GM12878 (cell line): ENCODE measurements around the gene ZNF624. TPM values are rescaled to one million over a fixed set of nuclear protein-coding genes. Genes with fewer than 3 reads are reported as not detected.

Experiments
- ATF7 ChIP-seq: fragments of 450-650 bp; IDR thresholded peaks from 2 replicates; pipeline ENCODE4 v1.6.1; 2016; ENCODE audit warnings: low read depth, mild to moderate bottlenecking
- BACH1 ChIP-seq: fragments of 450-650 bp; IDR thresholded peaks from 2 replicates; pipeline ENCODE4 v1.6.1; 2017; ENCODE audit warnings: mild to moderate bottlenecking, borderline replicate concordance
- ETV6 ChIP-seq, 2 experiments: fragments of 450-650 bp in 1 of 2; IDR thresholded peaks in 1 of 2; conservative IDR thresholded peaks in 1 of 2; 2 replicates each; pipeline ENCODE4 v1.6.1; 2014; ENCODE audit warnings: antibody characterized with exemption in 1 of 2, borderline replicate concordance in 1 of 2, low read depth in 1 of 2, mild to moderate bottlenecking in 1 of 2, moderate library complexity in 1 of 2
- LARP7 ChIP-seq: fragments of 450-650 bp; IDR thresholded peaks from 2 replicates; pipeline ENCODE4 v1.6.1; 2017; ENCODE audit warnings: mild to moderate bottlenecking
- MEF2B ChIP-seq: fragments of 450-650 bp; IDR thresholded peaks from 2 replicates; pipeline ENCODE4 v1.6.1; 2018; ENCODE audit warnings: mild to moderate bottlenecking, moderate library complexity; ENCODE audit not compliant: partially characterized antibody, poor library complexity, severe bottlenecking
- MXI1 ChIP-seq: fragments of 150-350 bp; IDR thresholded peaks from 2 replicates; pipeline ENCODE4 v1.6.1; 2011; ENCODE audit warnings: low read depth, mild to moderate bottlenecking, inconsistent platforms, low read length, improper control_type of control experiment
- NFYA ChIP-seq: IDR thresholded peaks from 2 replicates; pipeline ENCODE4 v1.6.1; 2011; ENCODE audit warnings: low read depth, mild to moderate bottlenecking, low read length, improper control_type of control experiment, borderline replicate concordance
- NFYB ChIP-seq: IDR thresholded peaks from 2 replicates; pipeline ENCODE4 v1.6.1; 2011; ENCODE audit warnings: low read depth, mild to moderate bottlenecking, low read length, improper control_type of control experiment, moderate library complexity; ENCODE audit not compliant: insufficient read depth
- SMAD5 ChIP-seq: IDR thresholded peaks from 2 replicates; pipeline ENCODE4 v1.6.1; 2016; ENCODE audit warnings: antibody characterized with exemption, low read depth
- SMARCA5 ChIP-seq: fragments of 450-650 bp; IDR thresholded peaks from 2 replicates; pipeline ENCODE4 v1.6.1; 2017; ENCODE audit warnings: mild to moderate bottlenecking
- SP1 ChIP-seq: IDR thresholded peaks from one replicate; pipeline ENCODE4 v1.6.1; 2011; ENCODE audit warnings: low read depth, low read length
- STAT1 ChIP-seq: fragments of 450-650 bp; conservative IDR thresholded peaks from 2 replicates; pipeline ENCODE4 v1.6.1; 2014; ENCODE audit warnings: antibody characterized with exemption, mild to moderate bottlenecking
- SUZ12 ChIP-seq: fragments of 200-600 bp; sonication (generic); IDR thresholded peaks from one replicate; pipeline ENCODE4 v1.6.1; 2018; ENCODE audit warnings: antibody characterized with exemption, mild to moderate bottlenecking; ENCODE audit not compliant: unreplicated experiment
- ZBED1 ChIP-seq: IDR thresholded peaks from 2 replicates; pipeline ENCODE4 v1.6.1; 2016; ENCODE audit warnings: borderline replicate concordance
- ZNF274 ChIP-seq: IDR thresholded peaks from one replicate; pipeline ENCODE4 v1.8.0; 2011; ENCODE audit not compliant: insufficient read length, insufficient read depth
- ZSCAN29 ChIP-seq: fragments of 450-650 bp; IDR thresholded peaks from 2 replicates; pipeline ENCODE4 v1.6.1; 2017; ENCODE audit warnings: mild to moderate bottlenecking, moderate library complexity
- polyA plus RNA-seq, 11 experiments: library from polyadenylated mRNA; depleted of rRNA in 4 of 11; unstranded in 6 of 11; stranded (reverse) in 5 of 11; fragments of >200 nt; fragmentation: Nextera tagmentation in 4 of 11; fragmentation: Illumina TruSeq in 1 of 11; extraction: Ambion mirVana in 4 of 11; extraction: Trizol in 1 of 11; gene quantifications; 1 replicate in 1 of 11; 2 replicates in 10 of 11; pipeline versions ENCODE4 v1.2.1 to v1.2.3, GENCODE V29; 2011 to 2016; ENCODE audit warnings: inconsistent platforms in 2 of 11, missing spikeins in 2 of 11, low read depth in 1 of 11
- total RNA-seq, 4 experiments: library from RNA; depleted of rRNA in 3 of 4; stranded (reverse); fragments of >200 nt in 3 of 4; fragmentation: Illumina TruSeq in 1 of 4; extraction: Trizol in 1 of 4; gene quantifications; 2 replicates each; pipeline versions ENCODE4 v1.2.1 to v1.2.3, GENCODE V29; 2013 to 2021
- TF ChIP-seq, protein P1 (sequence below): fragments of 450-650 bp; IDR thresholded peaks from 2 replicates; pipeline ENCODE4 v1.6.1; 2017; ENCODE audit warnings: mild to moderate bottlenecking, low read depth, inconsistent platforms; ENCODE audit not compliant: poor library complexity, severe bottlenecking
- TF ChIP-seq, protein P2 (sequence below): IDR thresholded peaks from 2 replicates; pipeline ENCODE4 v1.6.1; 2011; ENCODE audit warnings: low read depth, mild to moderate bottlenecking, low read length, moderate library complexity, borderline replicate concordance; ENCODE audit errors: extremely low read depth
- TF ChIP-seq, protein P3 (sequence below): fragments of 450-650 bp; IDR thresholded peaks from 2 replicates; pipeline ENCODE4 v1.6.1; 2017; ENCODE audit warnings: antibody characterized with exemption, mild to moderate bottlenecking, moderate library complexity
- TF ChIP-seq, protein P4 (sequence below): fragments of 450-650 bp; IDR thresholded peaks from 2 replicates; pipeline ENCODE4 v1.6.1; 2017; ENCODE audit warnings: mild to moderate bottlenecking, moderate library complexity

ZNF624 gene
- total and polyA plus RNA-seq, 10 of the 15 experiments (the other 5 are each of a cell fraction or from before 2014, with no cell fraction given) = 0.50 to 3.5 (median 2.1) TPM

DNA sequence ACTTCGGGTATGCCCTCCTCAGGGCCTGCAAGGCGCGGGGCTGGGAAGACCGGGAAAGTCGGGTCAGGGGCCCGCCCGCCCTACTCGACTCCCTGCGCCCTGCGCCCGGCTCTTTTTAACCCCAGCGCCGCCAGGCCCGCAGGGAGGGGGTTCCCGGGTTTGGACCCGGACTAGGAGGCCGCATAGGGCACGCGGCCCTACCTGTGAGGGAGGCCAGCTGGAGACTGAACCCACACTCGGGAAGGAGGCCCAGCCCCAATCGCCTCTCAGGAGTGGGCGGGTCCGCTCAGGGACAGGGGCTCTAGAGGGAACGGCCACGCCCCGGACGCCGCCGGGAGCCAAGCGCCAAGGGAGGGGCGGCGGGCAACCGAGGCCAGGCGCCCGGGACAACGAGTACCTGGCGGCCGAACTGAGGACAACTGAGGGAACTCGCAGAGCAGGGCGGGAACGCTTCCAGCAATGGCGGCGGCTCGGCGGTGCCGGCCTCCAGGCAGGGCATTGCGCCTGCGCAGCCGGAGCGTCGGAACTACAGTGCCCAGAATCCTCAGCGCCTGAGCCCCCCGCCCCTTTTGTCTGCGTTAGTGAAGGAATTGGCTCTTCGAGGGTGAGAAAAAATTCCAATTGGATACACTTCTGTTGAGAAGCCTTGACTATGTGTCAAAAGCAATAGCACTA, at the start of gene ZNF624 (continued):
- TF ChIP-seq, protein P1, sequence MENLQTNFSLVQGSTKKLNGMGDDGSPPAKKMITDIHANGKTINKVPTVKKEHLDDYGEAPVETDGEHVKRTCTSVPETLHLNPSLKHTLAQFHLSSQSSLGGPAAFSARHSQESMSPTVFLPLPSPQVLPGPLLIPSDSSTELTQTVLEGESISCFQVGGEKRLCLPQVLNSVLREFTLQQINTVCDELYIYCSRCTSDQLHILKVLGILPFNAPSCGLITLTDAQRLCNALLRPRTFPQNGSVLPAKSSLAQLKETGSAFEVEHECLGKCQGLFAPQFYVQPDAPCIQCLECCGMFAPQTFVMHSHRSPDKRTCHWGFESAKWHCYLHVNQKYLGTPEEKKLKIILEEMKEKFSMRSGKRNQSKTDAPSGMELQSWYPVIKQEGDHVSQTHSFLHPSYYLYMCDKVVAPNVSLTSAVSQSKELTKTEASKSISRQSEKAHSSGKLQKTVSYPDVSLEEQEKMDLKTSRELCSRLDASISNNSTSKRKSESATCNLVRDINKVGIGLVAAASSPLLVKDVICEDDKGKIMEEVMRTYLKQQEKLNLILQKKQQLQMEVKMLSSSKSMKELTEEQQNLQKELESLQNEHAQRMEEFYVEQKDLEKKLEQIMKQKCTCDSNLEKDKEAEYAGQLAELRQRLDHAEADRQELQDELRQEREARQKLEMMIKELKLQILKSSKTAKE = no peak
- TF ChIP-seq ZSCAN29 (no peak), SMAD5 (0 out of 2 replicates have a peak, but pooled peaks have one; percentile 55), BACH1 (0 out of 2 replicates have a peak, but pooled peaks have one; percentile 26), STAT1 (no peak), MXI1 (peak; percentile 52), ZNF274 (no peak), NFYB (0 out of 2 replicates have a peak, but pooled peaks have one; percentile 13), ZBED1 (no peak), ETV6 (conservative IDR thresholded peaks at IDR 0.05 in 1 of 2, IDR thresholded peaks at IDR 0.05 in 1 of 2; ENCODE audit: borderline replicate concordance in 1 of 2, low read depth in 1 of 2) (no peak), NFYA (no peak), SUZ12 (no peak), SP1 (no peak), ATF7 (no peak), LARP7 (peak; percentile 77; the same call in 1 of the 2 replicates), MEF2B (no peak), SMARCA5 (no peak)
- TF ChIP-seq, protein P2, sequence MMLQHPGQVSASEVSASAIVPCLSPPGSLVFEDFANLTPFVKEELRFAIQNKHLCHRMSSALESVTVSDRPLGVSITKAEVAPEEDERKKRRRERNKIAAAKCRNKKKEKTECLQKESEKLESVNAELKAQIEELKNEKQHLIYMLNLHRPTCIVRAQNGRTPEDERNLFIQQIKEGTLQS = no peak
- TF ChIP-seq, protein P3, sequence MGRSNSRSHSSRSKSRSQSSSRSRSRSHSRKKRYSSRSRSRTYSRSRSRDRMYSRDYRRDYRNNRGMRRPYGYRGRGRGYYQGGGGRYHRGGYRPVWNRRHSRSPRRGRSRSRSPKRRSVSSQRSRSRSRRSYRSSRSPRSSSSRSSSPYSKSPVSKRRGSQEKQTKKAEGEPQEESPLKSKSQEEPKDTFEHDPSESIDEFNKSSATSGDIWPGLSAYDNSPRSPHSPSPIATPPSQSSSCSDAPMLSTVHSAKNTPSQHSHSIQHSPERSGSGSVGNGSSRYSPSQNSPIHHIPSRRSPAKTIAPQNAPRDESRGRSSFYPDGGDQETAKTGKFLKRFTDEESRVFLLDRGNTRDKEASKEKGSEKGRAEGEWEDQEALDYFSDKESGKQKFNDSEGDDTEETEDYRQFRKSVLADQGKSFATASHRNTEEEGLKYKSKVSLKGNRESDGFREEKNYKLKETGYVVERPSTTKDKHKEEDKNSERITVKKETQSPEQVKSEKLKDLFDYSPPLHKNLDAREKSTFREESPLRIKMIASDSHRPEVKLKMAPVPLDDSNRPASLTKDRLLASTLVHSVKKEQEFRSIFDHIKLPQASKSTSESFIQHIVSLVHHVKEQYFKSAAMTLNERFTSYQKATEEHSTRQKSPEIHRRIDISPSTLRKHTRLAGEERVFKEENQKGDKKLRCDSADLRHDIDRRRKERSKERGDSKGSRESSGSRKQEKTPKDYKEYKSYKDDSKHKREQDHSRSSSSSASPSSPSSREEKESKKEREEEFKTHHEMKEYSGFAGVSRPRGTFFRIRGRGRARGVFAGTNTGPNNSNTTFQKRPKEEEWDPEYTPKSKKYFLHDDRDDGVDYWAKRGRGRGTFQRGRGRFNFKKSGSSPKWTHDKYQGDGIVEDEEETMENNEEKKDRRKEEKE = no peak
- TF ChIP-seq, protein P4, sequence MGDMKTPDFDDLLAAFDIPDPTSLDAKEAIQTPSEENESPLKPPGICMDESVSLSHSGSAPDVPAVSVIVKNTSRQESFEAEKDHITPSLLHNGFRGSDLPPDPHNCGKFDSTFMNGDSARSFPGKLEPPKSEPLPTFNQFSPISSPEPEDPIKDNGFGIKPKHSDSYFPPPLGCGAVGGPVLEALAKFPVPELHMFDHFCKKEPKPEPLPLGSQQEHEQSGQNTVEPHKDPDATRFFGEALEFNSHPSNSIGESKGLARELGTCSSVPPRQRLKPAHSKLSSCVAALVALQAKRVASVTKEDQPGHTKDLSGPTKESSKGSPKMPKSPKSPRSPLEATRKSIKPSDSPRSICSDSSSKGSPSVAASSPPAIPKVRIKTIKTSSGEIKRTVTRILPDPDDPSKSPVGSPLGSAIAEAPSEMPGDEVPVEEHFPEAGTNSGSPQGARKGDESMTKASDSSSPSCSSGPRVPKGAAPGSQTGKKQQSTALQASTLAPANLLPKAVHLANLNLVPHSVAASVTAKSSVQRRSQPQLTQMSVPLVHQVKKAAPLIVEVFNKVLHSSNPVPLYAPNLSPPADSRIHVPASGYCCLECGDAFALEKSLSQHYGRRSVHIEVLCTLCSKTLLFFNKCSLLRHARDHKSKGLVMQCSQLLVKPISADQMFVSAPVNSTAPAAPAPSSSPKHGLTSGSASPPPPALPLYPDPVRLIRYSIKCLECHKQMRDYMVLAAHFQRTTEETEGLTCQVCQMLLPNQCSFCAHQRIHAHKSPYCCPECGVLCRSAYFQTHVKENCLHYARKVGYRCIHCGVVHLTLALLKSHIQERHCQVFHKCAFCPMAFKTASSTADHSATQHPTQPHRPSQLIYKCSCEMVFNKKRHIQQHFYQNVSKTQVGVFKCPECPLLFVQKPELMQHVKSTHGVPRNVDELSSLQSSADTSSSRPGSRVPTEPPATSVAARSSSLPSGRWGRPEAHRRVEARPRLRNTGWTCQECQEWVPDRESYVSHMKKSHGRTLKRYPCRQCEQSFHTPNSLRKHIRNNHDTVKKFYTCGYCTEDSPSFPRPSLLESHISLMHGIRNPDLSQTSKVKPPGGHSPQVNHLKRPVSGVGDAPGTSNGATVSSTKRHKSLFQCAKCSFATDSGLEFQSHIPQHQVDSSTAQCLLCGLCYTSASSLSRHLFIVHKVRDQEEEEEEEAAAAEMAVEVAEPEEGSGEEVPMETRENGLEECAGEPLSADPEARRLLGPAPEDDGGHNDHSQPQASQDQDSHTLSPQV = no peak
